Neural cell (in vitro differentiated cells): ENCODE measurements around the gene NRBP1. TPM values are rescaled to one million over a fixed set of nuclear protein-coding genes. Genes with fewer than 3 reads are reported as not detected.

ENCODE experiments used
- H2AFZ ChIP-seq: fragments of 200-600, 300-800 bp; sonication (generic), shearing (Covaris generic); 2 replicates; pipeline ENCODE4 v1.6.0; 2014; ENCODE audit warnings: low read depth, mild to moderate bottlenecking, antibody characterized with exemption, low read length, moderate library complexity
- H3F3A ChIP-seq: fragments of 200-600 bp; shearing (Covaris generic); 2 replicates; pipeline ENCODE4 v1.6.1; 2016; ENCODE audit warnings: mild to moderate bottlenecking, moderate library complexity, mixed read lengths, antibody characterized with exemption, low read length; ENCODE audit not compliant: insufficient read depth, poor library complexity, severe bottlenecking
- H3K27ac ChIP-seq: fragments of 200-600, 300-800 bp; sonication (generic), shearing (Covaris generic); 2 replicates; pipeline ENCODE4 v1.5.1; 2014; ENCODE audit warnings: mild to moderate bottlenecking, low read length, moderate library complexity
- H3K27me3 ChIP-seq: fragments of 300-800, 200-600 bp; sonication (generic), shearing (Covaris generic); 2 replicates; pipeline ENCODE4 v1.6.0; 2014; ENCODE audit warnings: mild to moderate bottlenecking, low read depth, low read length, moderate library complexity; ENCODE audit not compliant: insufficient read depth
- H3K36me3 ChIP-seq: fragments of 300-800, 200-600 bp; sonication (generic), shearing (Covaris generic); 2 replicates; pipeline ENCODE4 v1.5.1; 2014; ENCODE audit warnings: mild to moderate bottlenecking, antibody characterized with exemption, low read length, moderate library complexity; ENCODE audit not compliant: insufficient read depth
- H3K4me2 ChIP-seq: fragments of 300-800, 200-600 bp; sonication (generic), shearing (Covaris generic); 2 replicates; pipeline ENCODE4 v1.6.0; 2014; ENCODE audit warnings: mild to moderate bottlenecking, low read length
- H3K4me3 ChIP-seq: fragments of 300-800, 200-600 bp; sonication (generic), shearing (Covaris generic); 2 replicates; pipeline ENCODE4 v1.5.1; 2014; ENCODE audit warnings: mild to moderate bottlenecking, low read length, moderate library complexity
- H3K79me2 ChIP-seq: fragments of 200-600 bp; shearing (Covaris generic); replicated peaks from 2 replicates; pipeline ENCODE4 v1.6.0; 2014; ENCODE audit warnings: mild to moderate bottlenecking, low read length, moderate library complexity; ENCODE audit not compliant: insufficient read depth
- H3K9ac ChIP-seq: fragments of 300-800, 200-600 bp; sonication (generic), shearing (Covaris generic); 2 replicates; pipeline ENCODE4 v1.6.1; 2016; ENCODE audit warnings: mild to moderate bottlenecking, low read length, mixed read lengths
- H3K9me2 ChIP-seq: fragments of 200-600 bp; shearing (Covaris generic); 2 replicates; pipeline ENCODE4 v1.6.1; 2016; ENCODE audit warnings: mild to moderate bottlenecking, low read length, mixed read lengths; ENCODE audit not compliant: insufficient read depth
- H3K9me3 ChIP-seq: fragments of 200-600, 300-800 bp; sonication (generic), shearing (Covaris generic); 2 replicates; pipeline ENCODE4 v1.6.1; 2016; ENCODE audit warnings: mild to moderate bottlenecking, mixed run types, low read length, moderate library complexity, mixed read lengths
- H4K20me1 ChIP-seq: fragments of 200-600 bp; shearing (Covaris generic); 2 replicates; pipeline ENCODE4 v1.6.1; 2016; ENCODE audit warnings: mild to moderate bottlenecking, mixed run types; ENCODE audit not compliant: insufficient read depth
- CTCF ChIP-seq: fragments of 450-650 bp; IDR thresholded peaks from 2 replicates; pipeline ENCODE4 v1.5.1; 2014; ENCODE audit warnings: antibody characterized with exemption, mild to moderate bottlenecking, moderate library complexity; ENCODE audit not compliant: poor library complexity, severe bottlenecking
- EP300 ChIP-seq: fragments of 450-650 bp; conservative IDR thresholded peaks from 2 replicates; pipeline ENCODE4 v1.6.1; 2014; ENCODE audit warnings: antibody characterized with exemption, mild to moderate bottlenecking, moderate library complexity; ENCODE audit not compliant: poor library complexity, severe bottlenecking
- EZH2 ChIP-seq: fragments of 200-600, 300-800 bp; shearing (Covaris generic), sonication (generic); IDR thresholded peaks from 2 replicates; pipeline ENCODE4 v1.6.1; 2014; ENCODE audit warnings: antibody characterized with exemption, low read length, borderline replicate concordance, mild to moderate bottlenecking; ENCODE audit not compliant: insufficient read depth, poor library complexity, severe bottlenecking
- MXI1 ChIP-seq: fragments of 450-650 bp; conservative IDR thresholded peaks from 2 replicates; pipeline ENCODE4 v1.6.1; 2014; ENCODE audit warnings: antibody characterized with exemption, mild to moderate bottlenecking; ENCODE audit not compliant: poor library complexity, severe bottlenecking
- POLR2AphosphoS5 ChIP-seq: IDR thresholded peaks from 2 replicates; pipeline ENCODE4 v1.6.1; 2012
- RAD21 ChIP-seq: fragments of 450-650 bp; conservative IDR thresholded peaks from 2 replicates; pipeline ENCODE4 v1.6.1; 2014; ENCODE audit warnings: antibody characterized with exemption, mild to moderate bottlenecking, moderate library complexity
- SMC3 ChIP-seq: fragments of 450-650 bp; conservative IDR thresholded peaks from 2 replicates; pipeline ENCODE4 v1.6.1; 2014; ENCODE audit warnings: antibody characterized with exemption, mild to moderate bottlenecking, moderate library complexity; ENCODE audit not compliant: poor library complexity
- TAF1 ChIP-seq: IDR thresholded peaks from 2 replicates; pipeline ENCODE4 v1.6.1; 2012; ENCODE audit warnings: low read depth
- polyA plus RNA-seq: library from polyadenylated mRNA; depleted of rRNA; stranded (reverse); fragments of >200 nt; gene quantifications from 2 replicates; pipeline ENCODE4 v1.2.3, GENCODE V29; 2014
- small RNA-seq, 3 experiments: library from RNA; depleted of rRNA; stranded (forward); fragments of <200 nt; gene quantifications; one replicate each; pipeline ENCODE3, GENCODE V24; 2012
- TF ChIP-seq, protein P1 (sequence below): IDR thresholded peaks from 2 replicates; pipeline ENCODE4 v1.6.1; 2012; ENCODE audit warnings: borderline replicate concordance

Gene NRBP1
- polyA plus RNA-seq, 1 donor from 2014 or later: 115 TPM

DNA sequence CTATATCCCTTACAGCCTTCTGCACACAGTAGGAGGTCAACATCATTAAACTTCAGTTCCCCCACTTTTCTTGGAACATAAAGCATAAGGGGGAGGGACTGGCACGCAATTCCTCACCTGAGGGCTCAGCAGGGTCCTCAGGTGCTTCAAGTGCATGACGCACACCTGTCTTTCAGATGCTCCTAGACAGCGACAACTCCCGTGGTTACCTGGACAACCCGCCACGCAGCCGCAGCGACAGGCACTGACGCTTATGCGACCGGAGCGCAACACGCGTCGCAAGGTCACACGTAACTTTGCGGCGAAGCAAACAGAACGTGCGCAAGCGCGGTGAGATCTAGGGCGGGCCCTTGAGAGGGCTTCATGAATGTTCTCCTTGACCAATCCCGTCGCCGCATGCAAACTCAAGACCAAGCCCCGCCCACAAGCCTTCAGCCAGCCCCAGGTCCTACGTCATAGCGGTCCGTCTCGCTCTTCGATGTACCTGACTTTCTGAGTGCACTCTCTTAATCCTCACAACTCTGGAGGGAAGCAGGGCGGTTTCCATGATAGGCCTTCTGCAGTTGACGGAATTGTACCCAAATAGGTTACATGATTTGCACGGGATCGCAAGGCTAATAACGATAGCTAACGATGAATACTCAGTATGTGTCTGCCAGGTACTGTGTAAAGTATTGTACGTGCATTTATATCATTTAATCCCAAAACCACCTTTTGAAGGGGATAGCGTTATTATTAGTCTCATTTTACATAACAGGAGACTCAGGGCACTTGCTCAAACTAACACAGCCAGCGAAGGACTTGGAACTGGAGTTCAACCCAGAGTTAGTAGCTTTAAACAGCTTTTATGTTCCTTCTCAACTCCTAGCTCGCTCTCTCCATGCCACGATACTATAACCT, 61.3 kb downstream of the NRBP1 start, which contains the start of gene IFT172:
IFT172 (minus strand) TSS at position 246 of the 900 bp plus-strand sequence; CDS start at position 156, 90 bp downstream.
- Histone ChIP-seq H2AFZ (peak within 1 kb of the TSS; percentile 52), H3K4me3 (peak within 1 kb of the TSS; percentile 73), H3F3A (no peaks in the 10 kb centered on the region), H3K9me3 (no peaks in the 10 kb centered on the region), H3K36me3 (no peaks in the 10 kb centered on the region), H3K79me2 (no peaks in the 10 kb centered on the region), H4K20me1 (no peaks in the 10 kb centered on the region), H3K9ac (peak within 1 kb of the TSS; percentile 67), H3K27me3 (no peaks in the 10 kb centered on the region), H3K27ac (peak within 1 kb of the TSS; percentile 82), H3K9me2 (no peaks in the 10 kb centered on the region), H3K4me2 (peak within 1 kb of the TSS; percentile 72)
- TF ChIP-seq RAD21 (no peak), EP300 (peak; percentile 93), MXI1 (peak; percentile 97), CTCF (no peak), EZH2 (no peak), TAF1 (no peak), SMC3 (peak; percentile 40), POLR2AphosphoS5 (peak; percentile 76)
- TF ChIP-seq, protein P1, sequence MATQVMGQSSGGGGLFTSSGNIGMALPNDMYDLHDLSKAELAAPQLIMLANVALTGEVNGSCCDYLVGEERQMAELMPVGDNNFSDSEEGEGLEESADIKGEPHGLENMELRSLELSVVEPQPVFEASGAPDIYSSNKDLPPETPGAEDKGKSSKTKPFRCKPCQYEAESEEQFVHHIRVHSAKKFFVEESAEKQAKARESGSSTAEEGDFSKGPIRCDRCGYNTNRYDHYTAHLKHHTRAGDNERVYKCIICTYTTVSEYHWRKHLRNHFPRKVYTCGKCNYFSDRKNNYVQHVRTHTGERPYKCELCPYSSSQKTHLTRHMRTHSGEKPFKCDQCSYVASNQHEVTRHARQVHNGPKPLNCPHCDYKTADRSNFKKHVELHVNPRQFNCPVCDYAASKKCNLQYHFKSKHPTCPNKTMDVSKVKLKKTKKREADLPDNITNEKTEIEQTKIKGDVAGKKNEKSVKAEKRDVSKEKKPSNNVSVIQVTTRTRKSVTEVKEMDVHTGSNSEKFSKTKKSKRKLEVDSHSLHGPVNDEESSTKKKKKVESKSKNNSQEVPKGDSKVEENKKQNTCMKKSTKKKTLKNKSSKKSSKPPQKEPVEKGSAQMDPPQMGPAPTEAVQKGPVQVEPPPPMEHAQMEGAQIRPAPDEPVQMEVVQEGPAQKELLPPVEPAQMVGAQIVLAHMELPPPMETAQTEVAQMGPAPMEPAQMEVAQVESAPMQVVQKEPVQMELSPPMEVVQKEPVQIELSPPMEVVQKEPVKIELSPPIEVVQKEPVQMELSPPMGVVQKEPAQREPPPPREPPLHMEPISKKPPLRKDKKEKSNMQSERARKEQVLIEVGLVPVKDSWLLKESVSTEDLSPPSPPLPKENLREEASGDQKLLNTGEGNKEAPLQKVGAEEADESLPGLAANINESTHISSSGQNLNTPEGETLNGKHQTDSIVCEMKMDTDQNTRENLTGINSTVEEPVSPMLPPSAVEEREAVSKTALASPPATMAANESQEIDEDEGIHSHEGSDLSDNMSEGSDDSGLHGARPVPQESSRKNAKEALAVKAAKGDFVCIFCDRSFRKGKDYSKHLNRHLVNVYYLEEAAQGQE: peak; percentile 55

Small RNA genes lying within 50 kb of the gene (small RNA-seq; reads per million reads assigned to genes)
- gene RNU6-986P: 0 to 0.08 (median 0) reads per million in 3 experiments

Other genes with a start within 250 kb of the NRBP1 start
- gene ATRAID, start 216.6 kb upstream of the NRBP1 start, polyA plus RNA-seq: 94.3 and 121 TPM in 2 replicates
- 64.3 and 98.4 TPM in 2 replicates for gene SLC5A6, start 216.4 kb upstream of the NRBP1 start, polyA plus RNA-seq
- 14.2 and 22.8 TPM in 2 replicates for gene CAD, start 211.3 kb upstream of the NRBP1 start, polyA plus RNA-seq
- gene SLC30A3, start 165.6 kb upstream of the NRBP1 start, polyA plus RNA-seq: not detected in 2 replicates
- gene DNAJC5G, start 153.2 kb upstream of the NRBP1 start, polyA plus RNA-seq: not detected in 2 replicates
- gene TRIM54, start 146.2 kb upstream of the NRBP1 start, polyA plus RNA-seq: 0.28 TPM in 1 of 2 replicates, not detected in the other
- gene UCN, start 120.2 kb upstream of the NRBP1 start, polyA plus RNA-seq: 3.1 and 9.0 TPM in 2 replicates
- gene MPV17, start 105.5 kb upstream of the NRBP1 start, polyA plus RNA-seq: 79.6 and 104 TPM in 2 replicates
- 27.8 and 37.2 TPM in 2 replicates for gene GTF3C2, start 71.9 kb upstream of the NRBP1 start, polyA plus RNA-seq
- 43.7 and 45.3 TPM in 2 replicates for gene EIF2B4, start 58.3 kb upstream of the NRBP1 start, polyA plus RNA-seq
- 69.8 and 86.9 TPM in 2 replicates for gene SNX17, start 58.0 kb upstream of the NRBP1 start, polyA plus RNA-seq
- 40.5 and 46.8 TPM in 2 replicates for gene ZNF513, start 47.9 kb upstream of the NRBP1 start, polyA plus RNA-seq
- 99.0 and 107 TPM in 2 replicates for gene PPM1G, start 19.0 kb upstream of the NRBP1 start, polyA plus RNA-seq
- 2.3 and 4.0 TPM in 2 replicates for gene KRTCAP3, start 13.8 kb downstream of the NRBP1 start, polyA plus RNA-seq
- gene IFT172, start 61.1 kb downstream of the NRBP1 start, polyA plus RNA-seq: 18.2 and 26.9 TPM in 2 replicates
- 68.2 and 101 TPM in 2 replicates for gene FNDC4, start 66.6 kb downstream of the NRBP1 start, polyA plus RNA-seq
- 2.3 and 2.5 TPM in 2 replicates for gene GCKR, start 68.2 kb downstream of the NRBP1 start, polyA plus RNA-seq
- 30.8 and 36.4 TPM in 2 replicates for gene ZNF512, start 154.4 kb downstream of the NRBP1 start, polyA plus RNA-seq
- gene CCDC121, start 200.4 kb downstream of the NRBP1 start, polyA plus RNA-seq: 2.2 and 3.0 TPM in 2 replicates
- gene GPN1, start 200.4 kb downstream of the NRBP1 start, polyA plus RNA-seq: 42.3 and 48.2 TPM in 2 replicates
- 90.4 and 95.8 TPM in 2 replicates for gene SUPT7L, start 235.0 kb downstream of the NRBP1 start, polyA plus RNA-seq
- 37.8 and 47.9 TPM in 2 replicates for gene SLC4A1AP, start 235.3 kb downstream of the NRBP1 start, polyA plus RNA-seq